ENCODE results near the gene C16orf95. TPM values are rescaled to one million over a fixed set of nuclear protein-coding genes. Genes with fewer than 3 reads are reported as not detected.

C16orf95 gene
- total and polyA plus RNA-seq, 2 donors (not counting 1 experiment from before 2014, with no cell fraction given): 1.5 to 2.5 TPM

DNA sequence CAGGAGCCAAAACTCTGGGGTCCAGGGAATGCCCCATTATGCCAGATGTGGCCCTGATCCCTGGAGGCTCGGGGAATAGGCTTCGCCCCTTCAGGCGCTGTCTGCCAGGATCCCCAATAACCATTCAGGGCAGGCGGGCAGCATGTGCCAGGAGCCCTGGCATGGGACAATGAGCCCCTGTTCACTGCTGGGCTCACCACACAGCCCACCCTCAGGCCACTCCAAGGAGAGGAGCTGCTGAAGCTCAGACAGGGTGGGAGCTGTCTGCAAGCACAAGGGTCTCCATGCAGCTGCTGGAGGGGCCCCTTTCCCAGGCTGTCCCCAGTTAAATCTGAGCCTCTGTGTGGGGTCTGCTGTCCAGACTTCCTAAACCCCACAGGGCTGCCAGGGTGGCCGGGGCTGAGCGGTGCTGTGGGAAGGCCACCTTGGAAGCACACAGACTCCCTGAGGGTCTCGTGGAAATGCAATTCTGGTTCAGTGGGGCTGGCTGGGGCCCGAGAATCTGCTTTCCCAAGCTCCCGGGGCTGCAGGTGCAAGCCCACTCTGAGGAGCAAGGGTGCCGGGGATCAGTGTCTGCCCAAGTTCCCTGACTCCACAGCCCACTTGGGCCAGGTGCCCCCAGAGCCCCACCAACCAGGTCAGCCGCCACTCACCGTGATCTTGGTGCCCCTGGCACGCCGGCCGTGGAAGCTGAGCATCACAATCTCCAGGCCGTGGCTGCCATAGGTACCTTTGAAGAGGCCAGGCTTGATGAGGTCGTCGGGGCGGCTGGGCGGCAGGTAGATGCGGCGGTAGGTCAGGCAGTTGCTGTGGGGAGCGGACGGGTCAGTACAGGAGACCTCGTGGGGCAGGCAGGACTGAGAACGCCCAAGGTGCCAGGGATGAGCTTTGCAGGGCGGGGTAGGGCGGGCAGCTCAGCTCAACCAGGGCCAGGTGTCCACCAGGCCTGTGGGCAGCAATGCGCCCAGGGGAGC, 17.7 kb upstream of the C16orf95 start:
- WGBS (ENCODE audit: insufficient coverage): 94% methylated on average over 26 of the region's 29 CpGs
- Histone ChIP-seq H3K4me1 (ENCODE audit: control insufficient read depth in 2 of 2, insufficient read depth in 2 of 2, low read length in 2 of 2) (peaks cover 11% of the 10 kb centered on the region in 2 donors), H3K4me2 (replicated peaks; ENCODE audit: low read depth, low read length, poor library complexity, severe bottlenecking) (no peak overlapping the region), H3K27ac (ENCODE audit: low read length in 2 of 2) (no peak overlapping the region), H3K36me3 (replicated peaks in 1 of 2; ENCODE audit: control extremely low read depth in 1 of 2, control insufficient read depth in 1 of 2, extremely low read depth in 1 of 2, insufficient read depth in 2 of 2, low read length in 1 of 2) (peaks cover 0 to 43% of the 10 kb centered on the region in 2 experiments), H3K9me3 (ENCODE audit: control extremely low read depth in 1 of 3, control insufficient read depth in 2 of 3, insufficient read depth in 1 of 3, low read length in 2 of 3) (no peaks in the 10 kb centered on the region), H3K79me2 (ENCODE audit: control insufficient read depth, insufficient read depth, low read length) (peaks cover 7% of the 10 kb centered on the region), H3K9ac (ENCODE audit: low read length) (no peak overlapping the region), H3K27me3 (replicated peaks in 1 of 4; ENCODE audit: control extremely low read depth in 1 of 4, control insufficient read depth in 3 of 4, insufficient read depth in 4 of 4, low read length in 3 of 4) (no peaks in the 10 kb centered on the region), H4K20me1 (ENCODE audit: control insufficient read depth, insufficient read depth, low read length, poor library complexity, severe bottlenecking) (no peaks in the 10 kb centered on the region), H2AFZ (ENCODE audit: insufficient read depth, low read depth, low read length, poor library complexity, severe bottlenecking) (no peak overlapping the region), H3K4me3 (ENCODE audit: control extremely low read depth in 1 of 5, extremely low read depth in 1 of 5, insufficient read depth in 1 of 5, low read depth in 2 of 5, low read length in 4 of 5) (no peak overlapping the region)
- intact Hi-C loops (cut with micrococcal nuclease): no loop called here
- H3K27me3 Mint-ChIP-seq: no peaks in the 10 kb centered on the region
- H3K27ac Mint-ChIP-seq: no peak overlapping the region
- H3K9me3 Mint-ChIP-seq (ENCODE audit: insufficient read depth): no peaks in the 10 kb centered on the region
- POLR2A ChIA-PET: no interaction called here
- no peak for DNase-seq
- no peak overlapping the region for H3K4me3 Mint-ChIP-seq
- H3K4me1 Mint-ChIP-seq: peaks cover 12% of the 10 kb centered on the region
- no peak for ATAC-seq (ENCODE audit: low read depth)
- CTCF ChIA-PET: no interaction called here
- TF ChIP-seq, protein P1, sequence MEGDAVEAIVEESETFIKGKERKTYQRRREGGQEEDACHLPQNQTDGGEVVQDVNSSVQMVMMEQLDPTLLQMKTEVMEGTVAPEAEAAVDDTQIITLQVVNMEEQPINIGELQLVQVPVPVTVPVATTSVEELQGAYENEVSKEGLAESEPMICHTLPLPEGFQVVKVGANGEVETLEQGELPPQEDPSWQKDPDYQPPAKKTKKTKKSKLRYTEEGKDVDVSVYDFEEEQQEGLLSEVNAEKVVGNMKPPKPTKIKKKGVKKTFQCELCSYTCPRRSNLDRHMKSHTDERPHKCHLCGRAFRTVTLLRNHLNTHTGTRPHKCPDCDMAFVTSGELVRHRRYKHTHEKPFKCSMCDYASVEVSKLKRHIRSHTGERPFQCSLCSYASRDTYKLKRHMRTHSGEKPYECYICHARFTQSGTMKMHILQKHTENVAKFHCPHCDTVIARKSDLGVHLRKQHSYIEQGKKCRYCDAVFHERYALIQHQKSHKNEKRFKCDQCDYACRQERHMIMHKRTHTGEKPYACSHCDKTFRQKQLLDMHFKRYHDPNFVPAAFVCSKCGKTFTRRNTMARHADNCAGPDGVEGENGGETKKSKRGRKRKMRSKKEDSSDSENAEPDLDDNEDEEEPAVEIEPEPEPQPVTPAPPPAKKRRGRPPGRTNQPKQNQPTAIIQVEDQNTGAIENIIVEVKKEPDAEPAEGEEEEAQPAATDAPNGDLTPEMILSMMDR (IDR thresholded peaks at IDR 0.05): no peak
- no peak for TF ChIP-seq EZH2 (IDR thresholded peaks at IDR 0.05; ENCODE audit: borderline replicate concordance, insufficient read depth, low read depth, low read length, poor library complexity, severe bottlenecking)

Measured in B cell (primary cell).